Measurements from ENCODE around the gene GRIA3.
"Not testable (repeated sequence)": the region's sequence is repeated elsewhere in the genome, so short reads cannot be mapped to it uniquely, and the experiment has no call there.

The GRIA3 gene

DNA sequence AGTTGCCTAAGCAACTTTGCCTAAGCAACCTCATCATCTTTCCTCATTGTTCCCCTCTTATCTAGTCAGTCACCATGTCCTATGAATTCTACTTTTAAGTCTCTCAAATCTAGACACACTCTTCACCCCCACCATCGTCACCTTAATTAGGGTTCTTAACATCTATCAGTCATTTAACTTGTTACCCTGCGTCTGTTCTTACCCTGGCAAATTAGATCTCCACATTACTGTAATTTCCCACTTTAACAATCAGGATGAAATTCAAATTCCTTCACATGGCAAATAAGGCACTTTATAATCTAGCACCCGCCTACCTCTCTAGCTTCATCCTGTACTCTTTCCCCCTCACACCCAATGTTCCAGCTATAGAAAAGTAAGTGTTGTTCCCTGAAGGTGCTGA, 221.2 kb downstream of the GRIA3 start:
- no peak for TF ChIP-seq ZNF274 (IDR thresholded peaks at IDR 0.05; ENCODE audit: low read depth, low read length)
- no peak overlapping the region for H3K4me3 ChIP-seq (ENCODE audit: low read length)

DNA sequence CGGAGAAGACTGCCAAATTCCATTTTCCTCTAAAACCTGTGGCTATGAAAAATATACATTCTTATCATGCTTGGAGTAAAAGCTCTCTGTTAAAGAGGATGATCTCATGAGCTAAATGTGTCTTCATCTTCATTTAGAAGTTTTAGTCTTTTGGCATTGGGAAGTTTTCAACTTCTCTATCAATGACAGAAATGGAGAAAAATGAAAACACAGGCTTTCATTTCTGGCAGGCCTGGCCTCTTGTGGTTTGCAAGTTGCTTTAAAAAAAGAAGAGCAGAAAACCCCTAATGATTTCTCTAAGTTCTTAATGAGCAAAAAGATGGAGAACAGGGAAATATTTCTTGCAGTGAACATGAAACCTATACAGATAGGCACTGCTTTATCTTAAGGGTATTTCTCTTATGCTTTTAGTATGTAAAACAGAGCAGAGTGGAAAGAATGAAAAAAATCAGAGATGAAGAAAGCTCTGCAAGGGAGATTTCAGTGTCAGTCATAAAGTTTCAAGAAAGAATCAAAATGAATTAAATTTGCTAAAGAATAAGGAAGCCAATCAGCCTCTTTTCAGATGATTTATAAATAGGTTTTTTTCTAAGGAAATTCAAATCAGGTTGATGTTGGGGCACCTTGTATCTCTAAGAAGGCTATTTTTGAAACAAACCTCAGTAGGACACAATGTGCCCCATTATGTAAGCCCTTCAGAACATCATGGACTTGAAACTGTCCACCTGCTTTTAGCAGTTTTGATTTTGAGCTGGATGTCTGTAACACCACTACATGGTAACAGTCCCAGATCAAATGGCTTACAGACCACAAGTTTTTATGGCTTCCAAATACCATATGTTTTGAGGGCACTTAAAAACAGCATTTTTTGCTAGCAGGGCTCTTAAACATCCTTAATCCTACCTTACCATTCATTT, 225.0 kb downstream of the GRIA3 start:
- TF ChIP-seq ZNF274 (IDR thresholded peaks at IDR 0.05; ENCODE audit: low read depth, low read length), result no peak

DNA sequence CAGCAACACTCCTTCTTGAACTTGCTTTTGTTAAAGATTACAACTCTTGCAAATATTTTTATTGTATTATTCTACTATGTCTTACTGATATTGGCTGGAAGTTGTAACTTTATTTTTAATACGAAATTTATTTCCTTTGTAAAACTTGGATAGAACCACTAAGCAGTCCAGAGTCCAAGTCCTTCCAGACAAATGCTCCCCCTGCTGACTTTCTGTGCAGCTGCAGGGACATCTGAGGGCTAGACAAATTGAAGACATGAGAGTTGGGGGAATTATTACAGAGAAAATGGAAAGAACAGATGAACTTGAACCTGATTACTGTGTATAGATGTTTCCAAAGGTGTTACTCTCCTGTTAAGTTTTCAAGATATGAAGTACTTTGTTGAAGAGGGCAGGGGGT, 238.8 kb downstream of the GRIA3 start:
- no peak for TF ChIP-seq ZNF274 (IDR thresholded peaks at IDR 0.05; ENCODE audit: low read depth, low read length)

More for the DNA sequence above, 225.0 kb downstream of the GRIA3 start:
- H3K4me3 ChIP-seq (ENCODE audit: low read length), result no peak overlapping the region

DNA sequence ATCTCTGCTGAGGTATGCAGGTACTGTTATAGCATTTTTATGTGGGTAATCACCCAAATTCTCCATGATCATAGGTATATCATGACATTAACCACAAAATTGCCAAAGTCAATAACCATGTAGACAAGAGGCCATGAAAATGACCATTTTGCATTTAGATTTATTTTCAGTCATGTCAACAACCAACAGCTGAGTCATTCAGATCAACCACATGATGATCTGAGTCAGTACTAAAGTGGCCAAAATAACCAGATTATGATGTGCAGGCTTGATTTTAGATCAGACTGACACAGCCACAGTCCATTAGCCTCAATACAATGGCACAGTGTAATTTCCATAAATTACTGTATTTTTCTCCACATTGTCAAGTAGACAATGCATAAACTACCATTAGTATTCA, 240.5 kb downstream of the GRIA3 start:
- no peak for TF ChIP-seq ZNF274 (IDR thresholded peaks at IDR 0.05; ENCODE audit: low read depth, low read length)
- H3K4me3 ChIP-seq (ENCODE audit: low read length), result no peak overlapping the region

More for the DNA sequence above, 238.8 kb downstream of the GRIA3 start:
- no peak overlapping the region for H3K4me3 ChIP-seq (ENCODE audit: low read length)

DNA sequence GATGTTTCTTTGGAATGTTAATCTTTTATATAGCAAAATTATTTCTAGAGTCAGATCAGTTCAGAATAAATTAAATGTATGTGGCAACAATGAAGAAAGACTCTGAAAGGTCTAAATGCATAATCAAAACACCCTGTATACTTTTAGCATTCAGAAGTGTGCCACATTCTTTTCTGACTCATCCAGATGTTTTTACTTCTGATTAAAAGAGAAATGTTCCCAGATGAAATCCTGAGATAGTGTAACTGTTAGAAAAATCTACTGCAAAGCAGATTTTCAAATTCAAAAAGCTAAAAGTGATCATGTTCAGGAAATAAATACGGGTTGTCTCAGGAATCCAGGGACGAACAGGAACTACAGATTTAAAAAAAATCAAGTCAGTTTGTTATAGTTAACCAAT, 241.4 kb downstream of the GRIA3 start:
- TF ChIP-seq ZNF274 (IDR thresholded peaks at IDR 0.05; ENCODE audit: low read depth, low read length), result no peak
- no peak overlapping the region for H3K4me3 ChIP-seq (ENCODE audit: low read length)

DNA sequence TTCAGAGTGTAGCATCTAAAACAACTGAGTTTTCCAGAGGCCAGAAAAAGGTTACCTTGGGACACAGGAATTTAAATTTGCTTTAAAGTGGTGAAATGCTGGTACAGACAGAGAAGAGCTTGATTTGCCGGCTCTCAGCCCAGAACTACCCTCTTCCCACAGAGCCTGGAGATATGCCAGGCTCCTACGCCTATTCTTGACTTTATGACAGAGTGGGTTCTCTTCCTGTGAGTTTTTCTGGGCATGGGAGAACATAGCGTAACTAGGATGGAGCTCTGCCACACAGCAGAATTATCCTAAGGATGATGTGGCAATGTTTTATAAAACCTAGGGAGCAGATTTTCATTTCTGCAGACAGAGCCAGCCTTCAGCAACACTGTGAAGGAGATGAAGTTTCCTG, 241.8 kb downstream of the GRIA3 start:
- H3K4me3 ChIP-seq (ENCODE audit: low read length), result no peak overlapping the region
- TF ChIP-seq ZNF274 (IDR thresholded peaks at IDR 0.05; ENCODE audit: low read depth, low read length), result no peak

DNA sequence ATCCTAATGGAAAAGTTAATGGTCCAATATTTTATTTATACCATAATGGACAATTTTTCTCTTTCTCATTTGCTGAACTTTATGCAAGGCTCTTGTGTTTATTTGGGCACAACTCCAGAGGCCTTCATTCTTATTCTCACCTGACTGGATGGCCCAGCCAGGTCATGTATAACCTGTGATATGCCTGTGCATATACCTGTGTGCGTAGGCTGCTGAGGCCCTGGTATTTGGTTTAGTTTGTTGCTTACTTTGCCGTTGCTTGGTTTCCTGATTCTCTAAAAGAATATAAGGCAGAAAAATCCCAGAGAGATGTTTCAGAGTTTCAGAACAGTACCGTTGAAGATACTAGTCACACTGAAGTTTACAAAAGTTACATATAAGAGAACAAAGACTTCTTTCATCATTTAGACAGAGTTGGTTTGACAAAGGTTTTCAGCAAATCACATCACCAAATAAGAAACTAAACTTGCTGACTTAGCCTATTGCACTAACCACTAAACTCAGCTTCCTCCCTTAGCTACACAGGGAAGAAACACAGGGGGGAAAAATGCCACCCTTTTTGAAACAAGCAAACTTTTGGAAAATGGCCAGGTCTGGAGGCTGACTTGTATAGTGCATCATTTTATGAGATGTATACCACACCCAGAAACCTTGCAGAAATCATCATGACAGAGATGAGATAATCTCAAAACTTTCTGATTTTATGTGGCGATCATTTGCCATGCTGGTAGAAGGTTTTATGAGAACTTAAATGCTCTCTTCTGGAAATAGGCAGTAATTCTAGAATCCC, 248.5 kb downstream of the GRIA3 start:
- no peak for TF ChIP-seq ZNF274 (IDR thresholded peaks at IDR 0.05; ENCODE audit: low read depth, low read length)
- no peak overlapping the region for H3K4me3 ChIP-seq (ENCODE audit: low read length)

DNA sequence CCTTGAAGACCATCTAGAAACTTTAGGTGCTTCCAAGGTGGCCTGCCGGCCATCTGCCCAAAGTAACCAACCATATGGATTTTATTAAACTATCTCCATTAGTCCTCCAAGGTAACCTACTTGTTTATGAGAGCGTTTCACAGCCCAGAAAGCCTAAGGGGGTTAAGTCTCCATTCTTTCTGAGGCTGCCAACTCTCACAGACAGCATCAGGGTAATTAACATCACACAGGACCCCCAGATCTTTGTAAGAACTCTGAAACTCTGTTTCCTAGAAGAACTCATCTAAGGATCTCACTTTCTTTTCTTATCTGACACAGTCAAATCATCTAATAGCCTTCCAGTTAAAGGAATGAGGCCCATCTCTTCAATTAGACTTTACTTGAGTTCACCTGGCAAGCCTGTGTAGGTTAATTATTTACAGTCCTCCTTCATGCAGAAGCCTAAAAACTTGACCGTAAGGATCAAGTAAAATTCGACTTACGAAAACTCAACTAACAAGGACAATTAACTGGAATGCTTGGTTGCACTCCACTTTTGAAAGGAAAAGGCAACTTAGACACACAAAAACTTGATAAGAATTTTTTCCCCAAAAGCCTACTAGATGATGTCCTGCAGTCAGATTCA, 252.5 kb downstream of the GRIA3 start:
- TF ChIP-seq ZNF274 (IDR thresholded peaks at IDR 0.05; ENCODE audit: low read depth, low read length), result no peak
- no peak overlapping the region for H3K4me3 ChIP-seq (ENCODE audit: low read length)

DNA sequence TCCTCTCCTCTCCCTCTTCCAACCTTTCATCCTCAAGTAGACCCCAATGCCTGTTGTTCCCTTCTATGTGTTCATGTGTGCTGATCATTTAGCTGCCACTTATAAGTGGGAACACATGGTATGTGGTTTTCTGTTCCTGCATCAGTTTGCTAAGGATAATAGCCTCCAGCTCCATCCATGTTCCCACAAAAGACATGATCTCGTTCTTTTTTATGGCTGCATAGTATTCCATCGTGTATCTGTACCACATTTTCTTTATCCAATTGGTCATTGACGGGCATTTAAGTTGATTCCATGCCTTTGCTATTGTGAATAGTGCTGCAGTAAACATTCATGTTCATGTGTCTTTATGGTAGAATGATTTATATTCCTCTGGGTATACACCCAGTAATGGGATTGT, 255.8 kb downstream of the GRIA3 start:
- not testable (repeated sequence) for H3K4me3 ChIP-seq (ENCODE audit: low read length)

DNA sequence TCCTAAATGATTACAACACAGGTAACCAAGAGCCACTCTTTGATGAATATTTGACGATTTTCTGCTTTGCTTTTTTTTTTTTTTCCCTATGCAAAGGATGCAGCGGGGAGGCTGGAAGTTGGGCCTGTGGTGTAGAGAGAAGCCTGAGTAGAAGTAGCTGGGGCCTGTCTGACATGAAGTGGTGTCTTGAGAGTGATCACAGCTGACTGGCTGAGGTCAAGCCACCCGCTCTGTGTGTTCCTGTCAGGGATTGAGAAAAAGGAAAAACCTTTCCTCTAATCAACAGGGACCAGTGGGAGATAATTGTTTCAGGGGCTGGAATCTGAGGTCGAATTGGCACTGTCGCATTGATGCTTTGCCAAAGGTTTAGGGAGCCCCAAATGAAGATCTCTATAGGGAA, 258.7 kb downstream of the GRIA3 start:
- no peak for TF ChIP-seq ZNF274 (IDR thresholded peaks at IDR 0.05; ENCODE audit: low read depth, low read length)
- H3K4me3 ChIP-seq (ENCODE audit: low read length), result no peak overlapping the region

DNA sequence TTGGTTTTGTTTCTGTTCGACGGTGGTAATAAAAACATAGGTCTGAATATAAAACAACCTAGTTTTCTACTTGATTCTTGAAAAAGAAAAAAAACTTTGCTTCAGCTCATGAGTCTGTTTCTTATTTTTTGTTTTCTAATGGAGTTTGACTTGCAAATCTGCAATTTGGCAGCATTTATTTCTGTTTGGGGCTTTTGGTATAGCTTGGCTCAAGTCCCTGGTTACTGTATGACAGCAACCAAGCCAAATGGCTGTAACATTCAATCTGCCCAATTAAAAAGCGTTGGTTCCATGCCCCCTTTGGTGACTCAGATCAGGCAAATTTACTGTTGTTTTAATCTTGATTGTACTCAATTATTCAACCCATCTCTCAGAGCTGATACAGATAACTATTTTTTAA, 263.4 kb downstream of the GRIA3 start:
- no peak for TF ChIP-seq ZNF274 (IDR thresholded peaks at IDR 0.05; ENCODE audit: low read depth, low read length)
- no peak overlapping the region for H3K4me3 ChIP-seq (ENCODE audit: low read length)

DNA sequence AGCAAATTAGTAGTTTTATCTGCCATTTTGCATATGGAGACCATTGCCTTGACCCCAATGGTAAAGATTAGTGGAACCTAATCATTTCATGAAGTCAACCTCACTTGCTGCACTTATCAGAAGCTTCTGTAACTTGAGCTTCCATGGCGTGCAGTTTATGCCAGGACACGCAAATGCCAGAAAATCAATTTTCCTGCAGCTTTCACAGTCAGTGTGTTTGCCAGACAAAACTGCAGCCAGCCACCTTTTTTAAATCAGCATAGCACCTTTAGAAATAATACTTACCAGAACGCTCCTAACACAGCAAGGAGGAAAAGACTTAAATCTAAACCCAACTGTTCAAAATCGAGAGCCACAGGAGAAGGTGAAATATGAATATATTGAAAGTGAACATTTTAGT, 265.3 kb downstream of the GRIA3 start:
- H3K4me3 ChIP-seq (ENCODE audit: low read length), result no peak overlapping the region
- TF ChIP-seq ZNF274 (IDR thresholded peaks at IDR 0.05; ENCODE audit: low read depth, low read length), result no peak

DNA sequence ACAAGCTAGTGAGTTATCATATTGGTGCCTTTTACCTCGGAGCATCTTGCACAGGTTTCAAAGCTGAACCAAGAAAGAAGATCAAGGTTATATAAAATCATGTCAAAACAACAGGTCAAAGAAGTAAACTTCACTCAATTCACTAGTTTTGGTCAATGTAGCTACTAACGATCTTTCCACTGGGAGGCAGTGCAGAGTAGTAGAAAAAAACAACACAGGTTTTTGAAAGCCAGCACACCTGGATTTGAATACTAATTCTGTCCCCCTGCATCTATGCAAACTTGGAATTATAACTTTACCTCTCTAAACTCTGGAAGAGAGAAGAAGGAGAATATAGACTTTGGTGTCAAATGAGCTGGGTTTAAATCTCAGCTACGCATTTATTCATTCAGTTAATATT, 266.1 kb downstream of the GRIA3 start:
- H3K4me3 ChIP-seq (ENCODE audit: low read length), result no peak overlapping the region
- TF ChIP-seq ZNF274 (IDR thresholded peaks at IDR 0.05; ENCODE audit: low read depth, low read length), result no peak

DNA sequence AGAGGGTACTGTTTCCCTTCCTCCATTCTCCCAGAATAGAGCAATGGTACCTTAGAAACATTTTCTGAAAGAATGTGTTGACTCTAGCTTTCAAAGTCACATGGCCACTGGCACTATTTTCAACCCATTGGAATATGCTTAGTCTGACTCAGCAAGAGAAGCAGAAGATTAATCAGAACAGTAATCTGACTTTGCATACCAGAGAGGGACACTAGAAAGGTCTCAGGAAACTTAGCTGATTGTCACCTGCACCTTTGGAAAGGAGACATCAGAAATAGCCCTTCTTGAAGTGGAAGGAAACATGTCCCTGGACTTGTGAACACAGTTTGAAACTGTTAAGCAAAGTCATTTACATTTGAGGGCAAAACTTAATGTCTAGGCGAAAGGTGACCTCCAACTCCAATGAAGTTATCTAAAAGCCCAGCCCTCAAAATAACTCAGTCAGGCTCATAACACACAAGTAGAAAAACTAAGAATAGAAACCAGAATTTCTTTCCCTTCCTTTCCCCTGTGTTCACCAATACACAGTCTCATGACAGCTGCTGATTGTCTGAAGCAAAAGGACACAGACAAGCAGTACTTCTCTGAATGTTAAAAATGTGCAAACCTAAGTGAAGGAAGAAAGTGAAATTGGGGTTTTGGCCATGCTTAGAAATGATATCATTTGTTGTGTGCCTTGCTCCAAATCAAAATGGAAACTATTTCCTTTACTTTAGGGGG, 270.8 kb downstream of the GRIA3 start:
- H3K4me3 ChIP-seq (ENCODE audit: low read length), result no peak overlapping the region
- TF ChIP-seq ZNF274 (IDR thresholded peaks at IDR 0.05; ENCODE audit: low read depth, low read length), result no peak

Data from GM08714 (cell line).